GM23338 (cell line): ENCODE data around the gene CLDN22. TPM values are rescaled to one million over a fixed set of nuclear protein-coding genes. Genes with fewer than 3 reads are reported as not detected.

ENCODE experiments used
- ATAC-seq: fragments of 200-7000 bp; cut with Tn5 transposase; 3 replicates; pipeline ENCODE4 v1.9.1; 2020
- DNase-seq: peaks from one replicate; pipeline ENCODE4 v3.0.0-alpha.2; 2015; ENCODE audit warnings: low spot score
- H2AFZ ChIP-seq: fragments of 200-600 bp; sonication (generic); 2 replicates; pipeline ENCODE4 v1.8.0; 2016; ENCODE audit warnings: antibody characterized with exemption, mild to moderate bottlenecking, moderate library complexity
- H3F3A ChIP-seq: fragments of 200-600 bp; sonication (generic); replicated peaks from 2 replicates; pipeline ENCODE4 v1.8.0; 2017; ENCODE audit warnings: antibody characterized with exemption, mixed run types, low read depth
- H3K27ac ChIP-seq: fragments of 200-600 bp; sonication (generic); 2 replicates; pipeline ENCODE4 v1.6.1; 2016; ENCODE audit warnings: low read depth
- H3K27me3 ChIP-seq: fragments of 200-600 bp; sonication (generic); 2 replicates; pipeline ENCODE4 v1.8.0; 2016; ENCODE audit warnings: mild to moderate bottlenecking, mixed run types, moderate library complexity; ENCODE audit not compliant: insufficient read depth
- H3K36me3 ChIP-seq: fragments of 200-600 bp; sonication (generic); 2 replicates; pipeline ENCODE4 v1.8.0; 2016; ENCODE audit warnings: mild to moderate bottlenecking; ENCODE audit not compliant: insufficient read depth
- H3K4me1 ChIP-seq: fragments of 200-600 bp; sonication (generic); 2 replicates; pipeline ENCODE4 v1.8.0; 2016; ENCODE audit warnings: mild to moderate bottlenecking, moderate library complexity; ENCODE audit not compliant: insufficient read depth
- H3K4me2 ChIP-seq: fragments of 200-600 bp; sonication (generic); 2 replicates; pipeline ENCODE4 v1.7.1; 2017; ENCODE audit warnings: mixed run types
- H3K4me3 ChIP-seq: fragments of 200-600 bp; sonication (generic); 2 replicates; pipeline ENCODE4 v1.6.1; 2016; ENCODE audit warnings: mixed run types
- H3K79me2 ChIP-seq: fragments of 200-600 bp; sonication (generic); replicated peaks from 2 replicates; pipeline ENCODE4 v1.8.0; 2017; ENCODE audit warnings: mild to moderate bottlenecking; ENCODE audit not compliant: insufficient read depth
- H3K9me2 ChIP-seq: fragments of 200-600 bp; sonication (generic); 2 replicates; pipeline ENCODE4 v1.8.0; 2017; ENCODE audit not compliant: insufficient read depth
- H4K20me1 ChIP-seq: fragments of 200-600 bp; sonication (generic); replicated peaks from 2 replicates; pipeline ENCODE4 v1.8.0; 2017; ENCODE audit warnings: mild to moderate bottlenecking; ENCODE audit not compliant: insufficient read depth
- H3K27ac Mint-ChIP-seq: 2 replicates; pipeline ENCODE4 v1.8.0; 2020; ENCODE audit warnings: inconsistent platforms, mild to moderate bottlenecking, moderate library complexity, mixed read lengths
- H3K27me3 Mint-ChIP-seq: 3 replicates; pipeline ENCODE4 v1.8.0; 2022; ENCODE audit warnings: low read depth, mild to moderate bottlenecking, moderate library complexity, mixed read lengths, inconsistent platforms; ENCODE audit not compliant: insufficient read depth, poor library complexity
- H3K36me3 Mint-ChIP-seq: 3 replicates; pipeline ENCODE4 v1.8.0; 2021; ENCODE audit warnings: low read depth, mild to moderate bottlenecking, inconsistent platforms, moderate library complexity, mixed read lengths
- H3K4me1 Mint-ChIP-seq: 3 replicates; pipeline ENCODE4 v1.8.0; 2020; ENCODE audit warnings: mild to moderate bottlenecking, inconsistent platforms, mixed read lengths
- H3K4me3 Mint-ChIP-seq: 3 replicates; pipeline ENCODE4 v1.8.0; 2021; ENCODE audit warnings: moderate library complexity, mild to moderate bottlenecking, inconsistent platforms, mixed read lengths
- H3K9me3 Mint-ChIP-seq: 3 replicates; pipeline ENCODE4 v1.8.0; 2020; ENCODE audit warnings: moderate library complexity, mild to moderate bottlenecking, inconsistent platforms, mixed read lengths
- CREB1 ChIP-seq: fragments of 250-450 bp; sonication (Bioruptor Pico); IDR thresholded peaks from 2 replicates; pipeline ENCODE4 v1.5.0; 2020; ENCODE audit warnings: low read depth, mild to moderate bottlenecking, moderate library complexity
- EZH2 ChIP-seq: fragments of 200-600 bp; sonication (generic); IDR thresholded peaks from one replicate; pipeline ENCODE4 v1.8.0; 2017; ENCODE audit warnings: antibody characterized with exemption, mild to moderate bottlenecking, low read depth; ENCODE audit not compliant: unreplicated experiment
- EZH2phosphoT487 ChIP-seq: fragments of 200-600 bp; sonication (generic); IDR thresholded peaks from one replicate; pipeline ENCODE4 v1.8.1; 2018; ENCODE audit warnings: antibody characterized with exemption; ENCODE audit not compliant: unreplicated experiment
- JUNB ChIP-seq: IDR thresholded peaks from one replicate; pipeline ENCODE4 v1.6.1; 2016; ENCODE audit warnings: antibody characterized with exemption; ENCODE audit not compliant: unreplicated experiment
- NANOG ChIP-seq: IDR thresholded peaks from 2 replicates; pipeline ENCODE4 v1.6.1; 2016; ENCODE audit warnings: antibody characterized with exemption, borderline replicate concordance
- POLR2AphosphoS5 ChIP-seq: IDR thresholded peaks from 2 replicates; pipeline ENCODE4 v1.6.1; 2016; ENCODE audit warnings: antibody characterized with exemption, low read depth
- REST ChIP-seq: IDR thresholded peaks from one replicate; pipeline ENCODE4 v1.6.1; 2018; ENCODE audit warnings: antibody characterized with exemption; ENCODE audit not compliant: unreplicated experiment
- STAT1 ChIP-seq: IDR thresholded peaks from one replicate; pipeline ENCODE4 v1.6.1; 2016; ENCODE audit warnings: antibody characterized with exemption; ENCODE audit not compliant: unreplicated experiment
- ZNF114 ChIP-seq: fragments of 250-450 bp; sonication (Bioruptor Pico); IDR thresholded peaks from 2 replicates; pipeline ENCODE4 v1.5.0; 2020; ENCODE audit warnings: mild to moderate bottlenecking, moderate library complexity
- ZNF331 ChIP-seq: fragments of 250-450 bp; sonication (Bioruptor Pico); IDR thresholded peaks from 2 replicates; pipeline ENCODE4 v1.5.0; 2020; ENCODE audit warnings: low read depth, mild to moderate bottlenecking, moderate library complexity
- polyA plus RNA-seq: library from polyadenylated mRNA; unstranded; fragments of >200 nt; fragmentation: Nextera tagmentation; extraction: Ambion mirVana; gene quantifications from 2 replicates; pipeline ENCODE4 v1.2.1, GENCODE V29; 2016
- total RNA-seq: library from RNA; depleted of rRNA; stranded (reverse); fragments of >200 nt; shearing (Covaris generic); gene quantifications from 2 replicates; pipeline ENCODE4 v1.2.3, GENCODE V29; 2014
- TF ChIP-seq, protein P1 (sequence below), 2 experiments: fragments of 200-600 bp in 1 of 2; sonication (generic) in 1 of 2; conservative IDR thresholded peaks; 2 replicates each; pipeline versions ENCODE4 v1.5.1 to v1.6.1; 2016 to 2017; ENCODE audit warnings: antibody characterized with exemption in 2 of 2, low read depth in 2 of 2, mild to moderate bottlenecking in 2 of 2, moderate library complexity in 1 of 2
- TF ChIP-seq, protein P2 (sequence below): fragments of 250-450 bp; sonication (Bioruptor Pico); IDR thresholded peaks from 2 replicates; pipeline ENCODE4 v1.5.0; 2020; ENCODE audit warnings: mild to moderate bottlenecking, moderate library complexity
- TF ChIP-seq, protein P3 (sequence below): IDR thresholded peaks from 2 replicates; pipeline ENCODE4 v1.6.1; 2016; ENCODE audit warnings: antibody characterized with exemption

CLDN22 gene
- total and polyA plus RNA-seq, 2 experiments from 2014 or later, result not detected

- Histone ChIP-seq H3K27ac (no peak overlapping the region), H3K4me2 (no peak overlapping the region)
These were observed 29.6 kb upstream of the CLDN22 start for GRCh38 chr4:183349673-183350072.

More at GRCh38 chr4:183349673-183350072, 29.6 kb upstream of the CLDN22 start:
- DNase-seq, result no peak
- no peak for ATAC-seq
- Mint-ChIP-seq H3K36me3 (no peaks in the 10 kb centered on the region), H3K27ac (no peak overlapping the region), H3K4me1 (no peaks in the 10 kb centered on the region), H3K4me3 (no peak overlapping the region), H3K27me3 (peaks cover 6% of the 10 kb centered on the region), H3K9me3 (no peaks in the 10 kb centered on the region)
- Histone ChIP-seq H3K4me3 (no peak overlapping the region), H3K36me3 (no peaks in the 10 kb centered on the region), H4K20me1 (no peaks in the 10 kb centered on the region), H2AFZ (no peak overlapping the region), H3K79me2 (no peaks in the 10 kb centered on the region), H3K4me1 (no peaks in the 10 kb centered on the region), H3K9me2 (no peaks in the 10 kb centered on the region), H3K27me3 (no peaks in the 10 kb centered on the region), H3F3A (no peaks in the 10 kb centered on the region)
- TF ChIP-seq EZH2 (no peak), STAT1 (no peak), ZNF331 (CRISPR knock-in tag) (no peak), POLR2AphosphoS5 (no peak), ZNF114 (CRISPR knock-in tag) (no peak), REST (no peak), JUNB (no peak), CREB1 (CRISPR knock-in tag) (no peak), NANOG (no peak), EZH2phosphoT487 (no peak)
- TF ChIP-seq, protein P1, sequence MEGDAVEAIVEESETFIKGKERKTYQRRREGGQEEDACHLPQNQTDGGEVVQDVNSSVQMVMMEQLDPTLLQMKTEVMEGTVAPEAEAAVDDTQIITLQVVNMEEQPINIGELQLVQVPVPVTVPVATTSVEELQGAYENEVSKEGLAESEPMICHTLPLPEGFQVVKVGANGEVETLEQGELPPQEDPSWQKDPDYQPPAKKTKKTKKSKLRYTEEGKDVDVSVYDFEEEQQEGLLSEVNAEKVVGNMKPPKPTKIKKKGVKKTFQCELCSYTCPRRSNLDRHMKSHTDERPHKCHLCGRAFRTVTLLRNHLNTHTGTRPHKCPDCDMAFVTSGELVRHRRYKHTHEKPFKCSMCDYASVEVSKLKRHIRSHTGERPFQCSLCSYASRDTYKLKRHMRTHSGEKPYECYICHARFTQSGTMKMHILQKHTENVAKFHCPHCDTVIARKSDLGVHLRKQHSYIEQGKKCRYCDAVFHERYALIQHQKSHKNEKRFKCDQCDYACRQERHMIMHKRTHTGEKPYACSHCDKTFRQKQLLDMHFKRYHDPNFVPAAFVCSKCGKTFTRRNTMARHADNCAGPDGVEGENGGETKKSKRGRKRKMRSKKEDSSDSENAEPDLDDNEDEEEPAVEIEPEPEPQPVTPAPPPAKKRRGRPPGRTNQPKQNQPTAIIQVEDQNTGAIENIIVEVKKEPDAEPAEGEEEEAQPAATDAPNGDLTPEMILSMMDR (conservative IDR thresholded peaks at IDR 0.05; ENCODE audit: low read depth in 2 of 2), result no peak
- TF ChIP-seq, protein P2, sequence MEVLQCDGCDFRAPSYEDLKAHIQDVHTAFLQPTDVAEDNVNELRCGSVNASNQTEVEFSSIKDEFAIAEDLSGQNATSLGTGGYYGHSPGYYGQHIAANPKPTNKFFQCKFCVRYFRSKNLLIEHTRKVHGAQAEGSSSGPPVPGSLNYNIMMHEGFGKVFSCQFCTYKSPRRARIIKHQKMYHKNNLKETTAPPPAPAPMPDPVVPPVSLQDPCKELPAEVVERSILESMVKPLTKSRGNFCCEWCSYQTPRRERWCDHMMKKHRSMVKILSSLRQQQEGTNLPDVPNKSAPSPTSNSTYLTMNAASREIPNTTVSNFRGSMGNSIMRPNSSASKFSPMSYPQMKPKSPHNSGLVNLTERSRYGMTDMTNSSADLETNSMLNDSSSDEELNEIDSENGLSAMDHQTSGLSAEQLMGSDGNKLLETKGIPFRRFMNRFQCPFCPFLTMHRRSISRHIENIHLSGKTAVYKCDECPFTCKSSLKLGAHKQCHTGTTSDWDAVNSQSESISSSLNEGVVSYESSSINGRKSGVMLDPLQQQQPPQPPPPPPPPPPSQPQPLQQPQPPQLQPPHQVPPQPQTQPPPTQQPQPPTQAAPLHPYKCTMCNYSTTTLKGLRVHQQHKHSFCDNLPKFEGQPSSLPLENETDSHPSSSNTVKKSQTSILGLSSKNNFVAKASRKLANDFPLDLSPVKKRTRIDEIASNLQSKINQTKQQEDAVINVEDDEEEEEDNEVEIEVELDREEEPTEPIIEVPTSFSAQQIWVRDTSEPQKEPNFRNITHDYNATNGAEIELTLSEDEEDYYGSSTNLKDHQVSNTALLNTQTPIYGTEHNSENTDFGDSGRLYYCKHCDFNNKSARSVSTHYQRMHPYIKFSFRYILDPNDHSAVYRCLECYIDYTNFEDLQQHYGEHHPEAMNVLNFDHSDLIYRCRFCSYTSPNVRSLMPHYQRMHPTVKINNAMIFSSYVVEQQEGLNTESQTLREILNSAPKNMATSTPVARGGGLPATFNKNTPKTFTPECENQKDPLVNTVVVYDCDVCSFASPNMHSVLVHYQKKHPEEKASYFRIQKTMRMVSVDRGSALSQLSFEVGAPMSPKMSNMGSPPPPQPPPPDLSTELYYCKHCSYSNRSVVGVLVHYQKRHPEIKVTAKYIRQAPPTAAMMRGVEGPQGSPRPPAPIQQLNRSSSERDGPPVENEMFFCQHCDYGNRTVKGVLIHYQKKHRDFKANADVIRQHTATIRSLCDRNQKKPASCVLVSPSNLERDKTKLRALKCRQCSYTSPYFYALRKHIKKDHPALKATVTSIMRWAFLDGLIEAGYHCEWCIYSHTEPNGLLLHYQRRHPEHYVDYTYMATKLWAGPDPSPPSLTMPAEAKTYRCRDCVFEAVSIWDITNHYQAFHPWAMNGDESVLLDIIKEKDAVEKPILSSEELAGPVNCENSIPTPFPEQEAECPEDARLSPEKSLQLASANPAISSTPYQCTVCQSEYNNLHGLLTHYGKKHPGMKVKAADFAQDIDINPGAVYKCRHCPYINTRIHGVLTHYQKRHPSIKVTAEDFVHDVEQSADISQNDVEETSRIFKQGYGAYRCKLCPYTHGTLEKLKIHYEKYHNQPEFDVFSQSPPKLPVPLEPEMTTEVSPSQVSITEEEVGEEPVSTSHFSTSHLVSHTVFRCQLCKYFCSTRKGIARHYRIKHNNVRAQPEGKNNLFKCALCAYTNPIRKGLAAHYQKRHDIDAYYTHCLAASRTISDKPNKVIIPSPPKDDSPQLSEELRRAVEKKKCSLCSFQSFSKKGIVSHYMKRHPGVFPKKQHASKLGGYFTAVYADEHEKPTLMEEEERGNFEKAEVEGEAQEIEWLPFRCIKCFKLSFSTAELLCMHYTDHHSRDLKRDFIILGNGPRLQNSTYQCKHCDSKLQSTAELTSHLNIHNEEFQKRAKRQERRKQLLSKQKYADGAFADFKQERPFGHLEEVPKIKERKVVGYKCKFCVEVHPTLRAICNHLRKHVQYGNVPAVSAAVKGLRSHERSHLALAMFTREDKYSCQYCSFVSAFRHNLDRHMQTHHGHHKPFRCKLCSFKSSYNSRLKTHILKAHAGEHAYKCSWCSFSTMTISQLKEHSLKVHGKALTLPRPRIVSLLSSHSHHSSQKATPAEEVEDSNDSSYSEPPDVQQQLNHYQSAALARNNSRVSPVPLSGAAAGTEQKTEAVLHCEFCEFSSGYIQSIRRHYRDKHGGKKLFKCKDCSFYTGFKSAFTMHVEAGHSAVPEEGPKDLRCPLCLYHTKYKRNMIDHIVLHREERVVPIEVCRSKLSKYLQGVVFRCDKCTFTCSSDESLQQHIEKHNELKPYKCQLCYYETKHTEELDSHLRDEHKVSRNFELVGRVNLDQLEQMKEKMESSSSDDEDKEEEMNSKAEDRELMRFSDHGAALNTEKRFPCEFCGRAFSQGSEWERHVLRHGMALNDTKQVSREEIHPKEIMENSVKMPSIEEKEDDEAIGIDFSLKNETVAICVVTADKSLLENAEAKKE, result no peak
- TF ChIP-seq, protein P3, sequence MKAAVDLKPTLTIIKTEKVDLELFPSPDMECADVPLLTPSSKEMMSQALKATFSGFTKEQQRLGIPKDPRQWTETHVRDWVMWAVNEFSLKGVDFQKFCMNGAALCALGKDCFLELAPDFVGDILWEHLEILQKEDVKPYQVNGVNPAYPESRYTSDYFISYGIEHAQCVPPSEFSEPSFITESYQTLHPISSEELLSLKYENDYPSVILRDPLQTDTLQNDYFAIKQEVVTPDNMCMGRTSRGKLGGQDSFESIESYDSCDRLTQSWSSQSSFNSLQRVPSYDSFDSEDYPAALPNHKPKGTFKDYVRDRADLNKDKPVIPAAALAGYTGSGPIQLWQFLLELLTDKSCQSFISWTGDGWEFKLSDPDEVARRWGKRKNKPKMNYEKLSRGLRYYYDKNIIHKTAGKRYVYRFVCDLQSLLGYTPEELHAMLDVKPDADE, result no peak
